WI38 (cell line): ENCODE data around the gene EEF1AKMT4.

Experiments
- H3K4me3 ChIP-seq: 2 replicates; pipeline ENCODE4 v1.5.1; 2011; ENCODE audit warnings: low read depth, mild to moderate bottlenecking, control low read depth, low read length
- TF ChIP-seq, protein P1 (sequence below): IDR thresholded peaks from 2 replicates; pipeline ENCODE4 v1.5.1; 2012; ENCODE audit warnings: low read depth, mild to moderate bottlenecking, control low read depth, low read length

The EEF1AKMT4 gene

DNA sequence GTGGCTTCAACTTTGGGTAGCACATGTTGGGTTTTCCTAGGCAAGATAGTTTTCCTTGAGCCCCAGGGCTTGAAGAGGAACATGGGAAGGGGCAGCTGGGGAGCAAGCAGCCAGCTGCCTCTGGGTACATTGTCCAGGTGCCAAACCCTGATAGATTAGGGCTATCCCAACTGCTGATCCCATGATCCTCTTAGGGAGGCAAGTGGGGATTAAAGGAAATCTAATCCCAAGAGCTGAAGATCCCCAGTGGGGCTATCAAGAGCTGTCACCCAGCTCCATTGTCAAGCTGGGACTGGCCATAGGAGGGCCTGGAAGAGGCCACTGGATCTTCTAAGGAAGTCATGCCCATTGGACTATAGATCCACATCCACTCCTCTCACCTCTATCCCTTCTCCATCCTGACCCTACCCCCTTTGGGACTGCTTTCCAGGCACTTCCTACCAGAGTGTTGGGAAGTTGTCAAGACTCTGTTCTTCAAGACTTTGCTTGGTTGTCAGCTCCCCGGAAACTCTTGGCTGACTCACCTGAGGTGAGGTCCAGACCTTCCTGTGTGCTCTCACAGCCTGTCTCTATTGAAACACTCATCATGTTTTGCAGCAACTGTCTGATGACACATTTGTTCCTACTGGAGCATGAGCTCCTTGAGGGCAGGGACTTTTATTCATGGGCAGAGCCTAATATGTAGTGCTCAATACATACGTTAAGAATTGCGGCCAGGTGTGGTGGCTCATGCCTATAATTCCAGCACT lies 6.0 kb downstream of the EEF1AKMT4 start:
- TF ChIP-seq, protein P1, sequence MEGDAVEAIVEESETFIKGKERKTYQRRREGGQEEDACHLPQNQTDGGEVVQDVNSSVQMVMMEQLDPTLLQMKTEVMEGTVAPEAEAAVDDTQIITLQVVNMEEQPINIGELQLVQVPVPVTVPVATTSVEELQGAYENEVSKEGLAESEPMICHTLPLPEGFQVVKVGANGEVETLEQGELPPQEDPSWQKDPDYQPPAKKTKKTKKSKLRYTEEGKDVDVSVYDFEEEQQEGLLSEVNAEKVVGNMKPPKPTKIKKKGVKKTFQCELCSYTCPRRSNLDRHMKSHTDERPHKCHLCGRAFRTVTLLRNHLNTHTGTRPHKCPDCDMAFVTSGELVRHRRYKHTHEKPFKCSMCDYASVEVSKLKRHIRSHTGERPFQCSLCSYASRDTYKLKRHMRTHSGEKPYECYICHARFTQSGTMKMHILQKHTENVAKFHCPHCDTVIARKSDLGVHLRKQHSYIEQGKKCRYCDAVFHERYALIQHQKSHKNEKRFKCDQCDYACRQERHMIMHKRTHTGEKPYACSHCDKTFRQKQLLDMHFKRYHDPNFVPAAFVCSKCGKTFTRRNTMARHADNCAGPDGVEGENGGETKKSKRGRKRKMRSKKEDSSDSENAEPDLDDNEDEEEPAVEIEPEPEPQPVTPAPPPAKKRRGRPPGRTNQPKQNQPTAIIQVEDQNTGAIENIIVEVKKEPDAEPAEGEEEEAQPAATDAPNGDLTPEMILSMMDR: no peak
- no peak overlapping the region for H3K4me3 ChIP-seq

DNA sequence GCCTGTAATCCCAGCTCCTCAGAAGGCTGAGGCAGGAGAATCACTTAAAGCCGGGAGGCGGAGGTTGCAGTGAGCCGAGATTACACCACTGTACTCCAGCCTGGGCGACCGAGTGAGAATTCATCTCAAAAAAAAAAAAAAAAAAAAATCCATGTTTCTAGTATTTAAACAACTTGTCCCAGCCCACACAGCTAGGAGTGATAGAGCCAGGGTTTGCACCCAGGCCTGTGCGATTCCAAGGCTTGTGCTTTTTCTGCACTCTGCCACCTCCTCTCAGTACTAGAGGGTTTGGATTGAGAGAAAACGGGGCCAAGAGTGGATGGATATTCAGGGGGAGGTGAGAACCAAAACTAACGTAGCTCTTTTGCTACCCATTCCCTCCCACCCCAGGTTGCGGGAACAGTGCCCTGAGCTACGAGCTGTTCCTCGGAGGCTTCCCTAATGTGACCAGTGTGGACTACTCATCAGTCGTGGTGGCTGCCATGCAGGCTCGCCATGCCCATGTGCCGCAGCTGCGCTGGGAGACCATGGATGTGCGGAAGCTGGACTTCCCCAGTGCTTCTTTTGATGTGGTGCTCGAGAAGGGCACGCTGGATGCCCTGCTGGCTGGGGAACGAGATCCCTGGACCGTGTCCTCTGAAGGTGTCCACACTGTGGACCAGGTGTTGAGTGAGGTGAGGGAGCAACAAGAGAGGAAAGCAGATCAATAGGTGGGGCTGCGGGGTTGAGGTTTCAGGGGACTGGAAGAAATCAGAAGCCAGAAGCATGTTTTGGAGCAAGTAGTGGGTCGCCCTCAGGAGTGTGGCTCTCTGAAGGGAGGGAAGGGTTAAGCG lies 7.8 kb downstream of the EEF1AKMT4 start:
- no peak overlapping the region for H3K4me3 ChIP-seq
- TF ChIP-seq, protein P1: no peak

DNA sequence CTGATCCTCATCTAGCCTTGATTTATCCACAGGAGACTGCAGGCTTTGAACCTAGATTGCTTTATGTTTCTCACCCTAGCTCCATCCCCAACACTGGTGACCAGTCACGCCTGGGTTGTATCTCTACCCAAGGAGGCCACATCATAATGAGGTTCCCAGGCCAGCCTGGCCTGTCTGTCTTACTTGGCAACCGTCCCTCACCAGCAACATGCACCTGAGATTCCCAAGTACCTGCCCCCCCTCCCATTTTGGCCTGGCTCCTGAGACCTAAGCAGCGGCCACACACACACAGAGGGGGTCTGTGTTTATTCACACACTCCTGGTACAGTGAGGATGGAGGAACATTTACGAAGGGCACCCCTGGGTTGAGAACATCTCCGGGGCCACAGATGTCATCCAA lies 9.5 kb downstream of the EEF1AKMT4 start:
- no peak overlapping the region for H3K4me3 ChIP-seq
- TF ChIP-seq, protein P1: no peak

DNA sequence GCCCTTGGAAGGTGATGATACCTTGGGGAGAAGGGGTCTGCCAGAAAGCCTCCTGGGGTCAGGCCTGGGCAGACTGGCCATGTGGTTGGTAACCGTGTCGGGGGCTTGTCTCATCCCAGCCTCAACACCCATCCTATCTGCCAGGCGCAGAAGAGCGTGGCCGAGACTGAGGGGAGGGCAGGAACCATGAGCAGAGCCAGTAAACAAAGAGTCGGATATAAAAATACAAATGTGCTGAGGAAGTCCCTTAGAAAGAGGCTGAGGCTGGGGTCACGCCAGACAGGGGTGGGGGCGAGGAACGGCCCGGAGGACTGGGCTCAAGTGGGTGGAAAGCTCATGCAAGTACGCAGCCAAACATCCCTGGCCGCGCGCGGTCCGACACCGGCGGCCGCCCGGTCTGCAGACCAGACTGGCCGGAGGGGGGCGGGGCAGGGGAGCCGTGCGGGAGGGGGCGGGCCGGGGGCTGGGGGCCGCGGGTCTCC lies 10.0 kb downstream of the EEF1AKMT4 start:
- no peak overlapping the region for H3K4me3 ChIP-seq
- TF ChIP-seq, protein P1: no peak

DNA sequence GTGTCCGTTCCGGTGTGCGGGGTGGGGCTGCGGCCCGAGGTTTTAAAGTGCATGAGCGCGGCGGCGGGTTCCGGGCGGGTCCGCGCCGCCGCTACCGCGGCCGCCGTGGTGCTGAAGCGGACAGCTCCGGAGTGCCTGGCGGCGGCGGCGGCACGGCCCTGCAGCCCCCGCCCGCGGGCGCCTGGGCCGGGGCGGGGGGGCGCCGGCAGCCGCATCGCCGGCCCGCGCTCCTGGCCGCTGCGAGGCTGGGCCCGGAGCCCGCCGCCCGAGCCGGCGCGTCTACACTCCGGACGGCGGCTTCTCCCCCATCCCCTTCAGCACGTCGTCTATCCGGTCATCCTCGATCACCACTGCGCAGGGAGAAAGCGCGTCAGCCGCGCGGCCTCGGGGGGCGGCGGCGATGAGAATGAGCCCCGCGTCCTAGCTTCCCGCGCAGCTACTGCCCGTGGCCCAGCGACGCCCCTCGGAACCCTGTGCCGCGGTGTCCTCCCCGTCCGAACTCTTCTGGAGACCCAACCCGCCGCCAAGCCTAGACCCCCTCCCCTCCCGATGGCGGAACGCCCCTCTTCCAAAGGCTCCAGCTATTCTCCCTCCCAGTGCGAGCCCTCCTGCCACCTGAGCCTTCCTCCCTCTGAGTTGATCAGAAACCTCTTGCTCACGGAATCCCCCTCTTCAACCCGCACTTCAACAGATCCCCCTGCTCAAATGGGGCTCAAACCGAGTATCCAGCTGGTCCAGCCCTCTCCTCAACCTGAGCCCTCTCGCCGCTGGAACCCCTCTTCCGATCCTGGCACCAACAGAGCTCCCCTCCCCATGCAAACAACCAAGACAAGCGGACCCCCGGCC lies 10.6 kb downstream of the EEF1AKMT4 start:
- TF ChIP-seq, protein P1: no peak
- peak overlapping the region; percentile 30 for H3K4me3 ChIP-seq

DNA sequence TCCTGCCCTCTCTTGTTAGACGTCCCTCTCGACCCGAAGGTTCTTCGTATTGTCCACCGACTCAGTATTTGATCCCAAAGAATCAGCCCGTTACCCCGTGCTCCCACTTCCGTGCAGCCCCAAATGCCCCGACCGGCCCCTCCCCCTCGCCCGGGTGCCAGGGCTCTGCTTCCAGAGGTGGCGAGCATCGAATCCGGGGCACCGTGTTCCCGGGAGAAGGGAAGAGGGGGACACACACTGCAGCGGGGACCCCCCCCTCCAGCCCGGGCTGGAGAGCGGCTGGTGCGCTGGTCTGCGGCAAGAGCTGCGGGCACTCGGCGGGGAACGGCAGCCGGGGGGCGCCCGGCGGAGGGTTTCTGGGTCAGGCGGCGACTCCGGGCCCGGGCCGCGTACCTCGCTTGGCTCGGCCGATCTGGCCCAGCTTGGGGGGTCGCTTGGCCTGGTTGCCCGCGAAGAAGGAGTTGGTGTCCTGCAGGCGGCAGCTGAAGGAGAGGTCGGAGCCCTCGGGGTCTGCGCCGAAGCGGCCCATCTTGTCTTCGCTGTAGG lies 11.3 kb downstream of the EEF1AKMT4 start:
- TF ChIP-seq, protein P1: no peak
- H3K4me3 ChIP-seq: peak overlapping the region; percentile 44
